ENCODE measurements around the gene LILRB2.
"Not testable (repeated sequence)": the region's sequence is repeated elsewhere in the genome, so short reads cannot be mapped to it uniquely, and the experiment has no call there.

LILRB2 gene

GRCh38 chr19:54275951-54276350, 5.0 kb downstream of the LILRB2 start:
- in situ Hi-C loops (cut with MboI; ENCODE audit: low sequenced_read_pairs), result no loop called here

GRCh38 chr19:54274516-54274915, 6.4 kb downstream of the LILRB2 start:
- in situ Hi-C loops (cut with MboI; ENCODE audit: low sequenced_read_pairs), result not testable (repeated sequence)

GRCh38 chr19:54273821-54274220, 7.1 kb downstream of the LILRB2 start:
- in situ Hi-C loops (cut with MboI; ENCODE audit: low sequenced_read_pairs), result no loop called here

- in situ Hi-C loops (cut with MboI; ENCODE audit: low sequenced_read_pairs), result not testable (repeated sequence)
These were observed 8.7 kb downstream of the LILRB2 start for GRCh38 chr19:54272181-54272580.

GRCh38 chr19:54271587-54271986, 9.3 kb downstream of the LILRB2 start:
- in situ Hi-C loops (cut with MboI; ENCODE audit: low sequenced_read_pairs), result not testable (repeated sequence)

- in situ Hi-C loops (cut with MboI; ENCODE audit: low sequenced_read_pairs), result no loop called here
These were observed 9.8 kb downstream of the LILRB2 start for GRCh38 chr19:54271106-54271505.

- in situ Hi-C loops (cut with MboI; ENCODE audit: low sequenced_read_pairs), result no loop called here
These were observed 12.0 kb downstream of the LILRB2 start for GRCh38 chr19:54268936-54269335.

- in situ Hi-C loops (cut with MboI; ENCODE audit: low sequenced_read_pairs), result no loop called here
These were observed 14.8 kb downstream of the LILRB2 start for GRCh38 chr19:54266133-54266532.

- in situ Hi-C loops (cut with MboI; ENCODE audit: low sequenced_read_pairs), result no loop called here
These were observed 18.4 kb downstream of the LILRB2 start for GRCh38 chr19:54262470-54262869.

- in situ Hi-C loops (cut with MboI; ENCODE audit: low sequenced_read_pairs), result no loop called here
These were observed 18.8 kb downstream of the LILRB2 start for GRCh38 chr19:54262066-54262465.

GRCh38 chr19:54257116-54257480, 23.8 kb downstream of the LILRB2 start, which contains the start of gene LILRB5:
Gene LILRB5, minus strand, starts transcription at chr19:54257273. Its CDS starts 80 bp downstream, at chr19:54257193.
- in situ Hi-C loops (cut with MboI; ENCODE audit: low sequenced_read_pairs), result no loop called here

GRCh38 chr19:54256250-54257115, 24.4 kb downstream of the LILRB2 start:
- in situ Hi-C loops (cut with MboI; ENCODE audit: low sequenced_read_pairs), result no loop called here

GRCh38 chr19:54255105-54255775, 25.7 kb downstream of the LILRB2 start:
- in situ Hi-C loops (cut with MboI; ENCODE audit: low sequenced_read_pairs), result no loop called here

GRCh38 chr19:54254195-54254906, 26.6 kb downstream of the LILRB2 start:
- in situ Hi-C loops (cut with MboI; ENCODE audit: low sequenced_read_pairs), result no loop called here

GRCh38 chr19:54253331-54254194, 27.3 kb downstream of the LILRB2 start:
- in situ Hi-C loops (cut with MboI; ENCODE audit: low sequenced_read_pairs), result no loop called here

- in situ Hi-C loops (cut with MboI; ENCODE audit: low sequenced_read_pairs), result no loop called here
These were observed 28.1 kb downstream of the LILRB2 start for GRCh38 chr19:54252845-54253244.

GRCh38 chr19:54252243-54252642, 28.7 kb downstream of the LILRB2 start:
- in situ Hi-C loops (cut with MboI; ENCODE audit: low sequenced_read_pairs), result no loop called here

- in situ Hi-C loops (cut with MboI; ENCODE audit: low sequenced_read_pairs), result no loop called here
These were observed 32.8 kb downstream of the LILRB2 start for GRCh38 chr19:54248016-54248601.

- in situ Hi-C loops (cut with MboI; ENCODE audit: low sequenced_read_pairs), result no loop called here
These were observed 33.6 kb downstream of the LILRB2 start for GRCh38 chr19:54247106-54247930.
